Right atrium auricular region (tissue), 2 donors: Measurements from ENCODE around the gene LINC01488. TPM values are rescaled to one million over a fixed set of nuclear protein-coding genes. Genes with fewer than 3 reads are reported as not detected.

Experiments used
- DNase-seq: peaks from one replicate; pipeline ENCODE4 v3.0.0-alpha.2; 2019; ENCODE audit warnings: low spot score
- H3K27ac ChIP-seq, 2 donors: fragments of 200-600 bp; sonication (generic); 1 replicate in 1 of 2; 2 replicates in 1 of 2; pipeline ENCODE4 v1.5.1; 2016 to 2019
- H3K27me3 ChIP-seq, 2 donors: fragments of 200-600 bp; sonication (generic); one replicate each; pipeline versions ENCODE4 v1.5.1 to v1.6.0; 2017 to 2019
- H3K36me3 ChIP-seq: fragments of 200-600 bp; sonication (generic); one replicate; pipeline ENCODE4 v1.5.1; 2016
- H3K4me1 ChIP-seq, 2 donors: fragments of 200-600 bp; sonication (generic); one replicate each; pipeline versions ENCODE4 v1.5.1 to v1.6.0; 2017 to 2019
- H3K4me3 ChIP-seq, 2 donors: fragments of 200-600 bp; sonication (generic); 1 replicate in 1 of 2; 2 replicates in 1 of 2; pipeline ENCODE4 v1.5.1; 2017 to 2019; ENCODE audit warnings: mild to moderate bottlenecking in 1 of 2, moderate library complexity in 1 of 2
- H3K9me3 ChIP-seq, 2 donors: fragments of 200-600 bp; sonication (generic); one replicate each; pipeline ENCODE4 v1.5.1; 2019
- CTCF ChIP-seq, 2 donors: fragments of 200-600 bp; sonication (generic); IDR thresholded peaks; one replicate each; pipeline ENCODE4 v1.5.1; 2019; ENCODE audit warnings: antibody characterized with exemption in 2 of 2
- total RNA-seq, 2 donors: library from RNA; depleted of rRNA; stranded (reverse); fragments of >200 nt; gene quantifications; one replicate each; pipeline ENCODE4 v1.1.0, GENCODE V29; 2016

Gene LINC01488
- total RNA-seq, 2 donors from 2014 or later, result not detected

GRCh38 chr11:69521457-69521856 lies 40.0 kb downstream of the LINC01488 start:
- no peak overlapping the region for H3K4me3 ChIP-seq
- no peak for TF ChIP-seq CTCF (IDR thresholded peaks at IDR 0.05)
- no peaks in the 10 kb centered on the region for H3K27me3 ChIP-seq
- DNase-seq, result no peak
- no peaks in the 10 kb centered on the region for H3K4me1 ChIP-seq
- H3K27ac ChIP-seq, result no peak overlapping the region
- H3K9me3 ChIP-seq, result peaks cover 0 to 8% of the 10 kb centered on the region in 2 donors
- H3K36me3 ChIP-seq, result no peaks in the 10 kb centered on the region

DNA sequence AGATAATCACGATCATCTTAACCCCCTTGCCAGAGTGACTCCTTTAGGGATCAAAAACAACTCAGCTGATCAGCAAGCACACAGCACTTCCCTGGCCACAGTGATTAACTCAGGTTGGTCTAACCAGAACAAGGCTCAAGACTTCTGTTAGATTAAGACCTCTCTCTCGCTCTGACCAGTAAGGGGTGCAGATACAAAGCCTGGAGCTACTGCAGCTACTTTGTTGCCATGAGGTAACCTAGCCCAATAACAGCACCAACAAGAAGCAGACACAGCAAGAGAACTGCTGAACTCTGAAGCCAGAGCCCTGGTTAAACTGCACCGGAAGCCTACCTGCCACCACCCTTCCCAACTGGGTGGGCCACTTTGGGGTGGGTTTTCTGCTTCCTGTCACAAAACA lies 42.0 kb downstream of the LINC01488 start:
- Histone ChIP-seq H3K9me3 (no peaks in the 10 kb centered on the region), H3K4me3 (no peak overlapping the region), H3K27ac (no peak overlapping the region), H3K27me3 (no peaks in the 10 kb centered on the region), H3K4me1 (no peaks in the 10 kb centered on the region), H3K36me3 (no peaks in the 10 kb centered on the region)
- DNase-seq, result no peak
- TF ChIP-seq CTCF (IDR thresholded peaks at IDR 0.05), result no peak

DNA sequence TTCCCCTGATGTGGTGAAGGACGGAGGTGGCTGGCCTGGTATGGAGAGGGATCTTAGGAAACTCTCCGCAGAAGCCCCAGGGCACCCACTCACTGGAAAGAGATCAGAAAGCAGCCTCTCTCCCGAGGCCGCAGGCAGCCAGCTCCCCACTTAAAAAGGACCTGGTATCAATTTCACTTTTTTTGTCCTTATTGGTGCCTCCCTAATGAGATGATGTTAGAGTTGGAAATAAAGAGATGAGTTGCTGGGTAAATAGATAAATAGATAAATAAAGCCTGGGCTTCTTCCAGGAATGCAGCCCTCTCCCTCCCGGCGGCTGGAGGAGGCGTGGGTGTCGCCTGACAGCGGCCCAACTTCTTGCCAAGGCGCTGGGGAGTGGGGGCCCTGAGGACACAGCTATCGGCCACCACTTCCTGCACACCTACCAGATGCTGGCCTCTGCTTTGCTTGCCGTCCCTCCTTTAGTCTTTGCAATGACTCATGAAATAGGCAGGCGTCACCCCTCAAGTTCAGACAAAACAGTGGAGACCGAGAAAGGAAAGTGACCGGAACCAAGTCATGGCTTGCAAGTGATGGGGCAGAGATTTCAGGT lies 42.9 kb downstream of the LINC01488 start:
- no peak for DNase-seq

GRCh38 chr11:69524991-69525411 lies 43.5 kb downstream of the LINC01488 start:
- Histone ChIP-seq H3K4me3 (no peak overlapping the region), H3K4me1 (no peaks in the 10 kb centered on the region), H3K9me3 (no peaks in the 10 kb centered on the region), H3K27ac (no peak overlapping the region), H3K27me3 (no peaks in the 10 kb centered on the region), H3K36me3 (no peaks in the 10 kb centered on the region)
- no peak for DNase-seq
- no peak for TF ChIP-seq CTCF (IDR thresholded peaks at IDR 0.05)

More for the DNA sequence above, 42.9 kb downstream of the LINC01488 start:
- Histone ChIP-seq H3K4me1 (no peaks in the 10 kb centered on the region), H3K36me3 (no peaks in the 10 kb centered on the region), H3K9me3 (no peaks in the 10 kb centered on the region), H3K4me3 (no peak overlapping the region), H3K27me3 (no peaks in the 10 kb centered on the region), H3K27ac (no peak overlapping the region)
- TF ChIP-seq CTCF (IDR thresholded peaks at IDR 0.05), result no peak

- Histone ChIP-seq H3K4me1 (no peaks in the 10 kb centered on the region), H3K9me3 (no peaks in the 10 kb centered on the region), H3K36me3 (no peaks in the 10 kb centered on the region), H3K4me3 (no peak overlapping the region), H3K27me3 (no peaks in the 10 kb centered on the region), H3K27ac (no peak overlapping the region)
- TF ChIP-seq CTCF (IDR thresholded peaks at IDR 0.05), result no peak
- DNase-seq, result no peak
Observed at GRCh38 chr11:69525516-69526452, 44.3 kb downstream of the LINC01488 start.
